HEK293 (cell line): ENCODE measurements around the gene CACYBP.

Experiments used
- GFI1B ChIP-seq: fragments of 450-650 bp; formaldehyde crosslinking; IDR thresholded peaks from 2 replicates; pipeline ENCODE4 v1.5.1; 2016; ENCODE audit warnings: missing biosample characterization, missing genetic modification characterization
- GLIS1 ChIP-seq: fragments of 450-650 bp; formaldehyde crosslinking; IDR thresholded peaks from 2 replicates; pipeline ENCODE4 v1.5.1; 2016; ENCODE audit warnings: missing biosample characterization, missing genetic modification characterization
- KLF16 ChIP-seq: fragments of 450-650 bp; formaldehyde crosslinking; IDR thresholded peaks from 2 replicates; pipeline ENCODE4 v1.5.1; 2017; ENCODE audit warnings: missing biosample characterization, missing genetic modification characterization
- PRDM1 ChIP-seq: fragments of 450-650 bp; formaldehyde crosslinking; IDR thresholded peaks from 2 replicates; pipeline ENCODE4; 2016; ENCODE audit warnings: missing biosample characterization, missing genetic modification characterization
- SCRT2 ChIP-seq: fragments of 450-650 bp; formaldehyde crosslinking; IDR thresholded peaks from 2 replicates; pipeline ENCODE4 v1.5.1; 2016; ENCODE audit warnings: missing biosample characterization, missing genetic modification characterization
- YY2 ChIP-seq: fragments of 450-650 bp; formaldehyde crosslinking; IDR thresholded peaks from 2 replicates; pipeline ENCODE4 v1.5.1; 2016; ENCODE audit warnings: missing biosample characterization, missing genetic modification characterization
- ZFP3 ChIP-seq: fragments of 450-650 bp; formaldehyde crosslinking; IDR thresholded peaks from 2 replicates; pipeline ENCODE4 v1.5.1; 2016; ENCODE audit warnings: low read depth, missing biosample characterization, missing genetic modification characterization
- ZNF114 ChIP-seq: fragments of 450-650 bp; formaldehyde crosslinking; IDR thresholded peaks from 2 replicates; pipeline ENCODE4 v1.5.0; 2017; ENCODE audit warnings: missing biosample characterization, missing genetic modification characterization
- ZNF140 ChIP-seq: fragments of 450-650 bp; formaldehyde crosslinking; IDR thresholded peaks from 2 replicates; pipeline ENCODE4 v1.5.1; 2016; ENCODE audit warnings: missing biosample characterization, missing genetic modification characterization
- ZNF175 ChIP-seq: fragments of 450-650 bp; formaldehyde crosslinking; IDR thresholded peaks from 2 replicates; pipeline ENCODE4 v1.5.1; 2016; ENCODE audit warnings: missing biosample characterization, missing genetic modification characterization
- ZNF19 ChIP-seq: fragments of 450-650 bp; formaldehyde crosslinking; IDR thresholded peaks from 2 replicates; pipeline ENCODE4; 2016; ENCODE audit warnings: missing biosample characterization, missing genetic modification characterization, low read depth
- ZNF202 ChIP-seq: fragments of 450-650 bp; formaldehyde crosslinking; IDR thresholded peaks from 2 replicates; pipeline ENCODE4 v1.5.1; 2016; ENCODE audit warnings: missing biosample characterization, missing genetic modification characterization, borderline replicate concordance
- ZNF23 ChIP-seq: fragments of 450-650 bp; formaldehyde crosslinking; IDR thresholded peaks from 2 replicates; pipeline ENCODE4 v1.5.1; 2016; ENCODE audit warnings: missing biosample characterization, missing genetic modification characterization, borderline replicate concordance
- ZNF248 ChIP-seq: fragments of 450-650 bp; formaldehyde crosslinking; IDR thresholded peaks from 2 replicates; pipeline ENCODE4 v1.5.1; 2017; ENCODE audit warnings: missing biosample characterization, missing genetic modification characterization
- ZNF266 ChIP-seq: fragments of 450-650 bp; formaldehyde crosslinking; IDR thresholded peaks from 2 replicates; pipeline ENCODE4 v1.5.1; 2016; ENCODE audit warnings: missing biosample characterization, missing genetic modification characterization, low read depth
- ZNF280C ChIP-seq: fragments of 450-650 bp; formaldehyde crosslinking; IDR thresholded peaks from 2 replicates; pipeline ENCODE4 v1.5.1; 2016; ENCODE audit warnings: missing biosample characterization, missing genetic modification characterization
- ZNF280D ChIP-seq: fragments of 450-650 bp; formaldehyde crosslinking; IDR thresholded peaks from 2 replicates; pipeline ENCODE4 v1.5.1; 2016; ENCODE audit warnings: missing biosample characterization, missing genetic modification characterization
- ZNF311 ChIP-seq: fragments of 450-650 bp; formaldehyde crosslinking; IDR thresholded peaks from 2 replicates; pipeline ENCODE4 v1.5.1; 2017; ENCODE audit warnings: missing biosample characterization, missing genetic modification characterization, borderline replicate concordance
- ZNF354C ChIP-seq: fragments of 450-650 bp; formaldehyde crosslinking; IDR thresholded peaks from 2 replicates; pipeline ENCODE4 v1.5.1; 2016; ENCODE audit warnings: missing biosample characterization, missing genetic modification characterization, low read depth, borderline replicate concordance
- ZNF37A ChIP-seq: fragments of 450-650 bp; IDR thresholded peaks from 2 replicates; pipeline ENCODE4 v1.5.1; 2018; ENCODE audit warnings: missing biosample characterization, missing genetic modification characterization
- ZNF423 ChIP-seq: fragments of 450-650 bp; formaldehyde crosslinking; IDR thresholded peaks from 2 replicates; pipeline ENCODE4 v1.5.1; 2016; ENCODE audit warnings: missing biosample characterization, missing genetic modification characterization
- ZNF473 ChIP-seq: fragments of 450-650 bp; formaldehyde crosslinking; IDR thresholded peaks from 2 replicates; pipeline ENCODE4 v1.5.1; 2017; ENCODE audit warnings: missing biosample characterization, missing genetic modification characterization
- ZNF555 ChIP-seq: fragments of 450-650 bp; formaldehyde crosslinking; conservative IDR thresholded peaks from 2 replicates; pipeline ENCODE4 v1.5.1; 2017; ENCODE audit warnings: missing biosample characterization, mild to moderate bottlenecking, missing genetic modification characterization, inconsistent platforms
- ZNF558 ChIP-seq: fragments of 450-650 bp; formaldehyde crosslinking; IDR thresholded peaks from 2 replicates; pipeline ENCODE4 v1.5.1; 2016; ENCODE audit warnings: missing biosample characterization, missing genetic modification characterization
- ZNF623 ChIP-seq: fragments of 450-650 bp; formaldehyde crosslinking; IDR thresholded peaks from 2 replicates; pipeline ENCODE4 v1.5.1; 2016; ENCODE audit warnings: missing biosample characterization, missing genetic modification characterization
- ZNF658 ChIP-seq: fragments of 450-650 bp; formaldehyde crosslinking; IDR thresholded peaks from 2 replicates; pipeline ENCODE4; 2016; ENCODE audit warnings: missing biosample characterization, missing genetic modification characterization
- ZNF768 ChIP-seq: fragments of 450-650 bp; formaldehyde crosslinking; IDR thresholded peaks from 2 replicates; pipeline ENCODE4 v1.5.1; 2018; ENCODE audit warnings: missing biosample characterization, mild to moderate bottlenecking, missing genetic modification characterization
- ZNF776 ChIP-seq: fragments of 450-650 bp; formaldehyde crosslinking; IDR thresholded peaks from 2 replicates; pipeline ENCODE4 v1.5.0; 2017; ENCODE audit warnings: missing biosample characterization, missing genetic modification characterization, borderline replicate concordance
- ZSCAN4 ChIP-seq: fragments of 450-650 bp; formaldehyde crosslinking; IDR thresholded peaks from 2 replicates; pipeline ENCODE4 v1.5.1; 2017; ENCODE audit warnings: missing biosample characterization, missing genetic modification characterization
- TF ChIP-seq, protein P1 (sequence below): fragments of 450-650 bp; formaldehyde crosslinking; IDR thresholded peaks from 2 replicates; pipeline ENCODE4 v1.5.1; 2017; ENCODE audit warnings: missing biosample characterization, mild to moderate bottlenecking, missing genetic modification characterization, moderate library complexity
- TF ChIP-seq, protein P2 (sequence below): fragments of 450-650 bp; formaldehyde crosslinking; IDR thresholded peaks from 2 replicates; pipeline ENCODE4 v1.5.1; 2016; ENCODE audit warnings: missing biosample characterization, missing genetic modification characterization

The CACYBP gene

DNA sequence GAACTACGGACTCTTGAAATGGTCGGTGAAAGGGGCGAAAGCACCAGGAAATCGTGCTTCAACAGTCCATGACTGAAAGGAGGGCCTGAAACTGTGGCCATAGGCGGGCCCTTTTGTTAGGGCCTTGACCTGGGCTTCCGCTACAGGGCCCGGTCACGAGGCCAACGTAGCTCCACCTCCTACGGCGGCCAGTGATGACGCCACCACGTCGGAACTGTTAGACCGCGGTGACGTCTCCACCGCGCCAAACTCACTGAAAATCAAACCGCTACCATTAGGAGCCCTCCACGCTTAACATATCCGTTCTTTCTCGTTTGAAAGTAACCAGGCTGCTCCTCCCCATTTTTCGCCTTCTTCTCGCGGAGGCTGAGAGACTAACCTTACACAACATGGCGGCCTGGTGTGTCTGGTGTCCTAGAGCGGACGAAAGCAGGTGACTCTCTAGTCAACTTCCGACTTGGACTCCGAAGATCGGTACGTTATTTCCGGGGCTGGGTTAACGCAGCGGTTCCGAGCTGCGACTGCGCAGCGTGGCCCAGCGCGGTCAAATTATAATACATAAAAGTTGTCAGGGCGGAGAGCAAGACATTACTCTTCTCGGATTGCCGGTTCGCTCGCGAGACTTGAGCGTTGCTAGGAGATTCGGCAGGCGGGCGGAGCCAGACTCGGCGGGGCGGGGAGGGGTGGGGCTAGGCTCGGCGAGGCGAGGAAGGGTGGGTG, 371 bp upstream of the CACYBP start (continued):
- TF ChIP-seq ZSCAN4 (peak; percentile 49; the same call in 1 of the 2 replicates), ZNF37A (tag by site-specific recombination) (no peak), GFI1B (no peak), ZNF175 (tag by site-specific recombination) (no peak), ZNF248 (no peak), ZNF768 (tag by site-specific recombination) (no peak), ZNF555 (no peak), ZNF280C (no peak), ZNF658 (no peak), ZNF311 (no peak), ZNF354C (no peak), ZNF140 (no peak), ZNF558 (tag by site-specific recombination) (peak; percentile 84), ZNF280D (peak; percentile 89; the same call in 1 of the 2 replicates), ZNF23 (tag by site-specific recombination) (no peak), GLIS1 (tag by site-specific recombination) (peak; percentile 14; the same call in 1 of the 2 replicates), KLF16 (tag by site-specific recombination) (peak; percentile 93), ZNF623 (tag by site-specific recombination) (peak; percentile 37), ZNF266 (no peak), ZNF423 (tag by site-specific recombination) (no peak), ZNF776 (tag by site-specific recombination) (no peak), ZNF19 (tag by site-specific recombination) (no peak), ZNF202 (tag by site-specific recombination) (no peak), YY2 (tag by site-specific recombination) (peak; percentile 96), ZNF114 (tag by site-specific recombination) (no peak), ZNF473 (tag by site-specific recombination) (no peak), PRDM1 (no peak), SCRT2 (tag by site-specific recombination) (peak; percentile 69; the same call in 1 of the 2 replicates), ZFP3 (no peak)
- TF ChIP-seq, protein P1, sequence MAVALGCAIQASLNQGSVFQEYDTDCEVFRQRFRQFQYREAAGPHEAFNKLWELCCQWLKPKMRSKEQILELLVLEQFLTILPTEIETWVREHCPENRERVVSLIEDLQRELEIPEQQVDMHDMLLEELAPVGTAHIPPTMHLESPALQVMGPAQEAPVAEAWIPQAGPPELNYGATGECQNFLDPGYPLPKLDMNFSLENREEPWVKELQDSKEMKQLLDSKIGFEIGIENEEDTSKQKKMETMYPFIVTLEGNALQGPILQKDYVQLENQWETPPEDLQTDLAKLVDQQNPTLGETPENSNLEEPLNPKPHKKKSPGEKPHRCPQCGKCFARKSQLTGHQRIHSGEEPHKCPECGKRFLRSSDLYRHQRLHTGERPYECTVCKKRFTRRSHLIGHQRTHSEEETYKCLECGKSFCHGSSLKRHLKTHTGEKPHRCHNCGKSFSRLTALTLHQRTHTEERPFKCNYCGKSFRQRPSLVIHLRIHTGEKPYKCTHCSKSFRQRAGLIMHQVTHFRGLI (tag by site-specific recombination): no peak
- TF ChIP-seq, protein P2, sequence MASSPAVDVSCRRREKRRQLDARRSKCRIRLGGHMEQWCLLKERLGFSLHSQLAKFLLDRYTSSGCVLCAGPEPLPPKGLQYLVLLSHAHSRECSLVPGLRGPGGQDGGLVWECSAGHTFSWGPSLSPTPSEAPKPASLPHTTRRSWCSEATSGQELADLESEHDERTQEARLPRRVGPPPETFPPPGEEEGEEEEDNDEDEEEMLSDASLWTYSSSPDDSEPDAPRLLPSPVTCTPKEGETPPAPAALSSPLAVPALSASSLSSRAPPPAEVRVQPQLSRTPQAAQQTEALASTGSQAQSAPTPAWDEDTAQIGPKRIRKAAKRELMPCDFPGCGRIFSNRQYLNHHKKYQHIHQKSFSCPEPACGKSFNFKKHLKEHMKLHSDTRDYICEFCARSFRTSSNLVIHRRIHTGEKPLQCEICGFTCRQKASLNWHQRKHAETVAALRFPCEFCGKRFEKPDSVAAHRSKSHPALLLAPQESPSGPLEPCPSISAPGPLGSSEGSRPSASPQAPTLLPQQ: peak; percentile 86
